Right lobe of liver (tissue), 6 donors: ENCODE results near the gene UVRAG. TPM values are rescaled to one million over a fixed set of nuclear protein-coding genes. Genes with fewer than 3 reads are reported as not detected.

Experiments used
- ATAC-seq, 4 donors: fragments of 200-7000 bp; cut with Tn5 transposase; one replicate each; pipeline ENCODE4 v1.9.1; 2020; ENCODE audit warnings: mild to moderate bottlenecking in 4 of 4, moderate library complexity in 4 of 4
- DNase-seq, 3 donors: peaks; one replicate each; pipeline ENCODE4 v3.0.0-alpha.2; 2020
- H3K27ac ChIP-seq, 3 donors: fragments of 200-600 bp; one replicate each; pipeline ENCODE4 v1.8.0; 2022
- H3K27me3 ChIP-seq, 2 donors: fragments of 200-600 bp; one replicate each; pipeline ENCODE4 v1.8.0; 2022
- H3K36me3 ChIP-seq, 4 donors: fragments of 200-600 bp; sonication (generic) in 1 of 4; one replicate each; pipeline versions ENCODE4 v1.5.1 to v1.8.0; 2017 to 2022; ENCODE audit warnings: control low read depth in 1 of 4
- H3K4me1 ChIP-seq, 4 donors: fragments of 200-600 bp; sonication (generic) in 1 of 4; one replicate each; pipeline versions ENCODE4 v1.5.1 to v1.8.0; 2017 to 2022; ENCODE audit warnings: control low read depth in 1 of 4
- H3K4me3 ChIP-seq, 3 donors: fragments of 200-600 bp; one replicate each; pipeline ENCODE4 v1.8.0; 2022
- H3K9me3 ChIP-seq, 4 donors: fragments of 200-600 bp; sonication (generic) in 1 of 4; one replicate each; pipeline versions ENCODE4 v1.5.1 to v1.8.0; 2017 to 2022; ENCODE audit warnings: control low read depth in 1 of 4
- CTCF ChIP-seq, 4 donors: fragments of 200-600 bp in 3 of 4; fragments of 450-650 bp in 1 of 4; IDR thresholded peaks; one replicate each; pipeline versions ENCODE4 v1.5.1 to v1.8.0; 2016 to 2022; ENCODE audit warnings: antibody characterized with exemption in 4 of 4, mild to moderate bottlenecking in 2 of 4
- POLR2A ChIP-seq: fragments of 450-650 bp; IDR thresholded peaks from one replicate; pipeline ENCODE4 v1.6.1; 2017; ENCODE audit warnings: antibody characterized with exemption, mild to moderate bottlenecking
- WGBS: methylation state at CpG from one replicate; pipeline ENCODE4 v1.1.6; 2018; ENCODE audit warnings: low coverage, low lambda C conversion rate; ENCODE audit not compliant: insufficient coverage; ENCODE audit errors: missing lambda C conversion rate; 5-methylcytosine and 5-hydroxymethylcytosine counted together
- intact Hi-C, 2 donors: fragments of 100-400 bp; cut with DNase I; formaldehyde crosslinking; loops; one replicate each; pipeline versions ENCODE4 v1.11.2 to v1.14.1; 2022
- total RNA-seq, 6 experiments: library from RNA; depleted of rRNA in 2 of 6; stranded (reverse); fragments of >200 nt in 2 of 6; fragmentation: NEBNext Ultra II Directional in 3 of 6; extraction: Animal tissue kit (Norgen Biotek cat#: 25700) in 3 of 6; gene quantifications; one replicate each; pipeline versions ENCODE4 v1.1.0 to v1.2.4, GENCODE V29; 2016 to 2023
- donor health status: DM: no; HTN: yes; CAD: no.
- donor health status: DM: no; HTN: no; CAD: no.
- donor health status: DM: no; HTN: no; CAD: no.
- donor health status: DM: no; HTN: yes; CAD: no.
- donor health status: DM: no; HTN: yes; CAD: no.

The UVRAG gene
- total RNA-seq, 6 experiments from 2014 or later, result 8.8 to 12.6 (median 10.3) TPM

DNA sequence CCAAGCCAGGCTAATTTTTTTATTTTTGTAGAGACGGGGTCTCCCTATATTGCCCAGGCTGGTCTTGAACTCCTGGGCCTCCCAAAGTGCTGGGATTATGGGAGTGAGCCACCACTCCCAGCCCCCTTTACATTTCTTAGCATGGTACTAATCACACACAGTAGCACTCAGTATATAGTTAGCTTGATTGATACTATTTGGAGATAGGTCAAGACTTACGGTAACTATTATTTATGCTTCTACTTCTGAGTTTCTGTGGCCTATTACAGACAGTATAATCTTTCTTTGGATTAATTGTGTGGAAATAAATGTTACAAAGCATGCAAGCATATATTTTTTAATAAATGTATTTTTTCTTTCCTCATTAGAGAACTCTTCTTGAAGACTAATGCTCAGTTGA lies 192.2 kb downstream of the UVRAG start:
- Histone ChIP-seq H3K4me1 (no peaks in the 10 kb centered on the region), H3K9me3 (no peaks in the 10 kb centered on the region), H3K4me3 (no peak overlapping the region), H3K27ac (no peak overlapping the region), H3K36me3 (peaks cover 0 to 16% (median 3%) of the 10 kb centered on the region in 4 donors), H3K27me3 (no peaks in the 10 kb centered on the region)
- DNase-seq (no peak), ATAC-seq (no peak)
- intact Hi-C loops, result no loop called here
- TF ChIP-seq POLR2A (no peak), CTCF (IDR thresholded peaks at IDR 0.05) (no peak)
- 100% methylated on average over 2 of the region's 2 CpGs for WGBS

DNA sequence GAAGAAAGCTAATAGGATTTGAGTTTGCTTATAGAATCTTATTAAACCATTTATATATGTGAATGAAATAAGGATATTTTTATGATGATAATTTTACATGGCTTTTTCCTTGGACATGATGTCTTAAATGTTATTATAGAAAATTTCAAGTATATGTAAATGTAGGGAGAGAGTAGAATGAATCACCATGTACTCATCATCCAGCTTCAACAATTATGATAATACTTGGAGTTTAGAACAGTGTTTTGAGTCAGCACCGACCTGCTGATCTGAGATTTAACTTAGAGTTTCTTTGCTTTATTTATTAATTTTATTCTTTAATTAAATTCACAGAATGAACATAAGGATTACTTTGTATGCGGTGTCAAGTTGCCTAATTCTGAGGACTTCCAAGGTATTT lies 193.5 kb downstream of the UVRAG start:
- Histone ChIP-seq H3K27ac (no peak overlapping the region), H3K4me3 (no peak overlapping the region), H3K27me3 (no peaks in the 10 kb centered on the region), H3K9me3 (no peaks in the 10 kb centered on the region), H3K36me3 (peaks cover 0 to 16% (median 3%) of the 10 kb centered on the region in 4 donors), H3K4me1 (no peaks in the 10 kb centered on the region)
- intact Hi-C loops, result no loop called here
- WGBS, result 90% methylated on average over 2 of the region's 2 CpGs
- no peak for TF ChIP-seq CTCF (IDR thresholded peaks at IDR 0.05)
- no peak for TF ChIP-seq POLR2A
- ATAC-seq (no peak), DNase-seq (no peak)

- DNase-seq (no peak), ATAC-seq (no peak)
- no peaks in the 10 kb centered on the region for H3K27me3 ChIP-seq
- intact Hi-C loops, result no loop called here
- TF ChIP-seq CTCF (IDR thresholded peaks at IDR 0.05), result no peak
- no peak for TF ChIP-seq POLR2A
- H3K36me3 ChIP-seq, result peaks cover 0 to 9% (median 2%) of the 10 kb centered on the region in 4 donors
- no peak overlapping the region for H3K27ac ChIP-seq
- WGBS, result 78% methylated on average over 2 of the region's 2 CpGs
- H3K9me3 ChIP-seq, result no peaks in the 10 kb centered on the region
- H3K4me3 ChIP-seq, result no peak overlapping the region
- no peaks in the 10 kb centered on the region for H3K4me1 ChIP-seq
Measured at GRCh38 chr11:76010051-76010450, 195.0 kb downstream of the UVRAG start.

DNA sequence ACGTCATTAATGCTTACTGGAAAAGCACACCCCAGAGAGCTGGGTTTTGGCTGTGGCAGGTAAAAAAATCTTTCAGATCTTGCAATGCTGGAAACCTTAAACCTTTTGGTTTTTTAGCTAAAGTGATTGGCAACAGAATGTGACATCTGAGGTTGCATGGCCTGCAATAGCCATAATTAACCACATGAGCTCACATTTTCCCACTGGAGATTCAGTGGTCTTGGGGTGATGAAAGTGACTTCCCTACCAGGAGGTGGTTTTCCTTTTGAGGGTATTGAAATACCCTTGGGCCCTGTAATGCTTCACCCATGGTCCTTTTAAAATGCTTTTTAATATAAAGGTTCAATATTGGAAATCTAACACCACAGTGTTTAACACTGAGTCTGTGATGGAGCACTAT lies 198.5 kb downstream of the UVRAG start:
- DNase-seq (no peak), ATAC-seq (no peak)
- 100% methylated on average over 1 of the region's 1 CpG for WGBS
- TF ChIP-seq POLR2A, result no peak
- no peak for TF ChIP-seq CTCF (IDR thresholded peaks at IDR 0.05)
- no peaks in the 10 kb centered on the region for H3K36me3 ChIP-seq
- no peak overlapping the region for H3K27ac ChIP-seq
- no peaks in the 10 kb centered on the region for H3K9me3 ChIP-seq
- intact Hi-C loops, result no loop called here
- H3K4me3 ChIP-seq, result no peak overlapping the region
- H3K27me3 ChIP-seq, result no peaks in the 10 kb centered on the region
- H3K4me1 ChIP-seq, result no peaks in the 10 kb centered on the region
